ENCODE data around the gene AMFR. TPM values are rescaled to one million over a fixed set of nuclear protein-coding genes. Genes with fewer than 3 reads are reported as not detected.

The AMFR gene
- total and polyA plus RNA-seq, 2 of the 13 experiments (the other 11 are each of a cell fraction or from before 2014, with no cell fraction given) = 52.9 to 108 TPM

DNA sequence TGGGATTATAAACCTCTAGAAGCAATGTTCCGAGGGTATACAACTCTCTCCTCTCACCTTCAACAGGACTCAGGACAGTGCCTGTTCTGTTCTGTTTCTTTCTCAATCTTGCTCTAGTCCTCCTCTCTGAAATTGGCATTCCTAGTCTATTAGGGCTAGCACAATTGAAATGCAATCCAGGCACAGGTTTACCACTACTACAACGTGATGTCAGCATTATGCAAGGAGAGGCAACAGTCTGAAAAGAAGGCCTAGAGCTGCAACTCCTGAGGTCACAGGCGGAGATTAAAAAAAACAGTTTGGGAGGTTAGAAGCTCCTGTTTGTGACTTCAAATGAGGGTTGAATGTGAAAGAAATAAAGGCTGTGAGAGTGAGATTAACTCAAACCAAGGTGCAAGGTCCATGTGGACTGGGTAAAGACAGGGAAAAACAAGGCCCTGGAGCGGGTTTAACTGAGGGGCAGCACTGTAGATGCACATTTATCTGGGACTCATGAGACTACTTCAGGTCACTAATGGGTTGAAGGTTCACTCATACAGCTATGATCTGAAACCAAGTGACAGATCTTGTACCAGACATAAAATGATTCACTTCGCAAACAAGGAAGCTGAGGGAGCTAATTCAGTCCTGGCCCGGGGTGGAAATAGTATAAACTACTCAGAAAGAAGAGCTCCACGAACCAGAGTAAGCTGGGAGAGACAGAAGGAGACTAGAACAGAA is 16.8 kb downstream of the AMFR start:
- Histone ChIP-seq H3K4me3 (replicated peaks in 1 of 3; ENCODE audit: insufficient read depth in 1 of 3, low read depth in 2 of 3, low read length in 3 of 3) (no peak overlapping the region), H4K20me1 (ENCODE audit: insufficient read depth, low read length) (no peaks in the 10 kb centered on the region), H3K27ac (ENCODE audit: extremely low read length, insufficient read depth, low read length) (peak overlapping the region; percentile 72), H3K27me3 (ENCODE audit: control insufficient read depth in 1 of 2, insufficient read depth in 2 of 2, low read length in 2 of 2) (no peaks in the 10 kb centered on the region), H3K36me3 (replicated peaks in 1 of 2; ENCODE audit: control insufficient read depth in 1 of 2, insufficient read depth in 2 of 2, low read length in 2 of 2) (peaks cover 16 to 73% of the 10 kb centered on the region in 2 experiments), H3K9ac (ENCODE audit: insufficient read depth, low read depth, low read length) (peak overlapping the region; percentile 29), H2AFZ (ENCODE audit: low read length) (no peak overlapping the region), H3K4me2 (ENCODE audit: low read depth, low read length) (peak overlapping the region; percentile 48), H3K9me3 (ENCODE audit: low read length) (no peaks in the 10 kb centered on the region), H3K79me2 (ENCODE audit: insufficient read depth, low read length) (no peaks in the 10 kb centered on the region), H3K4me1 (ENCODE audit: insufficient read depth, low read length) (peaks cover 24% of the 10 kb centered on the region)
- no TSS peak for BruUV-seq (replicated peaks)
- ATAC-seq = peak; percentile 90
- intact Hi-C loops (cut with micrococcal nuclease; ENCODE audit: unreplicated experiment) = loop anchor here (2.0 to 5.0 kb wide), 2 partner anchors 14 to 44 kb away; partner anchors contain the start of genes NUDT21 and OGFOD1
- WGBS (ENCODE audit: low lambda C conversion rate) = 57% methylated on average over 7 of the region's 7 CpGs
- ChIA-PET POLR2A (interaction anchor here (0.6 to 2.7 kb wide), 7 partner anchors 11 to 512 kb away, joined by 3 to 27 read pairs (median 4); partner anchors contain the start of genes NUDT21 and OGFOD1), CTCF (ENCODE audit: low intra/inter-chr PET ratio, low total read pairs) (no interaction called here)
- in situ Hi-C loops (cut with HindIII; ENCODE audit: extremely low pct_ligation_motif_present, low pct_unique_long_range_greater_than_20kb) = no loop called here
- peak; percentile 75 for DNase-seq (ENCODE audit: low spot score)
- peak; percentile 55 for FAIRE-seq
- TF ChIP-seq ZBTB4 (CRISPR knock-in tag; IDR thresholded peaks at IDR 0.05; ENCODE audit: borderline replicate concordance) (no peak), SOX5 (CRISPR knock-in tag; IDR thresholded peaks at IDR 0.05; ENCODE audit: borderline replicate concordance) (no peak), SMAD1 (CRISPR knock-in tag; IDR thresholded peaks at IDR 0.05; ENCODE audit: borderline replicate concordance, low read depth) (no peak), HNF4A (CRISPR knock-in tag; IDR thresholded peaks at IDR 0.05) (peak; percentile 80), HDAC1 (CRISPR knock-in tag; IDR thresholded peaks at IDR 0.05) (no peak), TARDBP (CRISPR knock-in tag; IDR thresholded peaks at IDR 0.05) (0 out of 2 replicates have a peak, but pooled peaks have one; percentile 14), NPAS2 (CRISPR knock-in tag; IDR thresholded peaks at IDR 0.05; ENCODE audit: borderline replicate concordance) (no peak)
- TF ChIP-seq, protein P1, sequence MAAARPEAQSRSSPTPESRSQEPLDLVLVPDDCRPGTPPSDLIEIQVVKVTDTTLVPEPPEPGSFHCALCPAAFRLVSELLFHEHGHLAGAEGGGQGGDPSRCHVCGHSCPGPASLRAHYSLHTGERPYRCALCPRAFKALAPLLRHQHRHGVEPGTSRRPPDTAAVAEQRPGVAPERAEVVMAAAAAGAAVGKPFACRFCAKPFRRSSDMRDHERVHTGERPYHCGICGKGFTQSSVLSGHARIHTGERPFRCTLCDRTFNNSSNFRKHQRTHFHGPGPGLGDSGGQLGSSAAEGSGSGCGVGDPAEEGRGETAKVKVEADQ (CRISPR knock-in tag; IDR thresholded peaks at IDR 0.05; ENCODE audit: borderline replicate concordance) = no peak
- TF ChIP-seq, protein P2, sequence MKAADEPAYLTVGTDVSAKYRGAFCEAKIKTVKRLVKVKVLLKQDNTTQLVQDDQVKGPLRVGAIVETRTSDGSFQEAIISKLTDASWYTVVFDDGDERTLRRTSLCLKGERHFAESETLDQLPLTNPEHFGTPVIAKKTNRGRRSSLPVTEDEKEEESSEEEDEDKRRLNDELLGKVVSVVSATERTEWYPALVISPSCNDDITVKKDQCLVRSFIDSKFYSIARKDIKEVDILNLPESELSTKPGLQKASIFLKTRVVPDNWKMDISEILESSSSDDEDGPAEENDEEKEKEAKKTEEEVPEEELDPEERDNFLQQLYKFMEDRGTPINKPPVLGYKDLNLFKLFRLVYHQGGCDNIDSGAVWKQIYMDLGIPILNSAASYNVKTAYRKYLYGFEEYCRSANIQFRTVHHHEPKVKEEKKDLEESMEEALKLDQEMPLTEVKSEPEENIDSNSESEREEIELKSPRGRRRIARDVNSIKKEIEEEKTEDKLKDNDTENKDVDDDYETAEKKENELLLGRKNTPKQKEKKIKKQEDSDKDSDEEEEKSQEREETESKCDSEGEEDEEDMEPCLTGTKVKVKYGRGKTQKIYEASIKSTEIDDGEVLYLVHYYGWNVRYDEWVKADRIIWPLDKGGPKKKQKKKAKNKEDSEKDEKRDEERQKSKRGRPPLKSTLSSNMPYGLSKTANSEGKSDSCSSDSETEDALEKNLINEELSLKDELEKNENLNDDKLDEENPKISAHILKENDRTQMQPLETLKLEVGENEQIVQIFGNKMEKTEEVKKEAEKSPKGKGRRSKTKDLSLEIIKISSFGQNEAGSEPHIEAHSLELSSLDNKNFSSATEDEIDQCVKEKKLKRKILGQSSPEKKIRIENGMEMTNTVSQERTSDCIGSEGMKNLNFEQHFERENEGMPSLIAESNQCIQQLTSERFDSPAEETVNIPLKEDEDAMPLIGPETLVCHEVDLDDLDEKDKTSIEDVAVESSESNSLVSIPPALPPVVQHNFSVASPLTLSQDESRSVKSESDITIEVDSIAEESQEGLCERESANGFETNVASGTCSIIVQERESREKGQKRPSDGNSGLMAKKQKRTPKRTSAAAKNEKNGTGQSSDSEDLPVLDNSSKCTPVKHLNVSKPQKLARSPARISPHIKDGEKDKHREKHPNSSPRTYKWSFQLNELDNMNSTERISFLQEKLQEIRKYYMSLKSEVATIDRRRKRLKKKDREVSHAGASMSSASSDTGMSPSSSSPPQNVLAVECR (CRISPR knock-in tag; IDR thresholded peaks at IDR 0.05; ENCODE audit: borderline replicate concordance) = peak; percentile 29; the same call in 1 of the 2 replicates
- TF ChIP-seq, protein P3, sequence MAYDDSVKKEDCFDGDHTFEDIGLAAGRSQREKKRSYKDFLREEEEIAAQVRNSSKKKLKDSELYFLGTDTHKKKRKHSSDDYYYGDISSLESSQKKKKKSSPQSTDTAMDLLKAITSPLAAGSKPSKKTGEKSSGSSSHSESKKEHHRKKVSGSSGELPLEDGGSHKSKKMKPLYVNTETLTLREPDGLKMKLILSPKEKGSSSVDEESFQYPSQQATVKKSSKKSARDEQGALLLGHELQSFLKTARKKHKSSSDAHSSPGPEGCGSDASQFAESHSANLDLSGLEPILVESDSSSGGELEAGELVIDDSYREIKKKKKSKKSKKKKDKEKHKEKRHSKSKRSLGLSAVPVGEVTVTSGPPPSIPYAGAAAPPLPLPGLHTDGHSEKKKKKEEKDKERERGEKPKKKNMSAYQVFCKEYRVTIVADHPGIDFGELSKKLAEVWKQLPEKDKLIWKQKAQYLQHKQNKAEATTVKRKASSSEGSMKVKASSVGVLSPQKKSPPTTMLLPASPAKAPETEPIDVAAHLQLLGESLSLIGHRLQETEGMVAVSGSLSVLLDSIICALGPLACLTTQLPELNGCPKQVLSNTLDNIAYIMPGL (CRISPR knock-in tag; IDR thresholded peaks at IDR 0.05; ENCODE audit: borderline replicate concordance in 1 of 2, low read depth in 1 of 2) = no peak
- TF ChIP-seq, protein P4, sequence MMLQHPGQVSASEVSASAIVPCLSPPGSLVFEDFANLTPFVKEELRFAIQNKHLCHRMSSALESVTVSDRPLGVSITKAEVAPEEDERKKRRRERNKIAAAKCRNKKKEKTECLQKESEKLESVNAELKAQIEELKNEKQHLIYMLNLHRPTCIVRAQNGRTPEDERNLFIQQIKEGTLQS (CRISPR knock-in tag; IDR thresholded peaks at IDR 0.05) = no peak
